Duodenal mucosa (tissue), 2 donors: Measurements from ENCODE around the gene CNOT3.
"Not testable (repeated sequence)": the region's sequence is repeated elsewhere in the genome, so short reads cannot be mapped to it uniquely, and the experiment has no call there.

ENCODE experiments used
- H3K27ac ChIP-seq: one replicate; pipeline ENCODE4 v1.7.0; 2013; ENCODE audit warnings: low read depth, low read length
- H3K27me3 ChIP-seq, 2 donors: one replicate each; pipeline ENCODE4 v1.7.0; 2013; ENCODE audit warnings: low read length in 2 of 2, control low read depth in 1 of 2; ENCODE audit not compliant: insufficient read depth in 2 of 2, control insufficient read depth in 1 of 2
- H3K36me3 ChIP-seq, 2 donors: one replicate each; pipeline ENCODE4 v1.7.0; 2013; ENCODE audit warnings: low read length in 2 of 2, control low read depth in 1 of 2; ENCODE audit not compliant: insufficient read depth in 2 of 2, control insufficient read depth in 1 of 2
- H3K4me1 ChIP-seq, 2 donors: one replicate each; pipeline ENCODE4 v1.7.0; 2013; ENCODE audit warnings: low read length in 2 of 2, control low read depth in 1 of 2; ENCODE audit not compliant: insufficient read depth in 2 of 2, control insufficient read depth in 1 of 2
- H3K4me3 ChIP-seq, 2 donors: one replicate each; pipeline ENCODE4 v1.7.0; 2013; ENCODE audit warnings: low read length in 2 of 2, low read depth in 1 of 2
- H3K9ac ChIP-seq, 2 donors: one replicate each; pipeline ENCODE4 v1.7.0; 2013; ENCODE audit warnings: low read length in 2 of 2, low read depth in 1 of 2
- H3K9me3 ChIP-seq, 2 donors: one replicate each; pipeline ENCODE4 v1.7.0; 2013; ENCODE audit warnings: low read length in 2 of 2, control low read depth in 1 of 2; ENCODE audit not compliant: control insufficient read depth in 1 of 2

Gene CNOT3

GRCh38 chr19:54169149-54169740, 31.7 kb downstream of the CNOT3 start:
- no peak overlapping the region for H3K9ac ChIP-seq
- no peaks in the 10 kb centered on the region for H3K9me3 ChIP-seq
- H3K27ac ChIP-seq: no peak overlapping the region
- H3K4me3 ChIP-seq: no peak overlapping the region
- H3K36me3 ChIP-seq: no peaks in the 10 kb centered on the region
- H3K27me3 ChIP-seq: no peaks in the 10 kb centered on the region
- peaks cover 16 to 23% of the 10 kb centered on the region in 2 donors for H3K4me1 ChIP-seq

GRCh38 chr19:54171736-54172431, 34.3 kb downstream of the CNOT3 start:
- H3K4me3 ChIP-seq, H3K4me1 ChIP-seq, H3K27ac ChIP-seq, H3K27me3 ChIP-seq, H3K9ac ChIP-seq, H3K9me3 ChIP-seq: not testable (repeated sequence)
- H3K36me3 ChIP-seq: peaks cover 0 to 11% of the 10 kb centered on the region in 2 donors

- H3K36me3 ChIP-seq: peaks cover 0 to 11% of the 10 kb centered on the region in 2 donors
- no peaks in the 10 kb centered on the region for H3K27me3 ChIP-seq
- H3K4me1 ChIP-seq: peaks cover 7 to 9% of the 10 kb centered on the region in 2 donors
- no peaks in the 10 kb centered on the region for H3K9me3 ChIP-seq
- H3K27ac ChIP-seq: peak within 1 kb of the TSS; percentile 85
- peak within 1 kb of the TSS; percentile 88 to 96 for H3K9ac ChIP-seq
- peak within 1 kb of the TSS; percentile 77 to 81 for H3K4me3 ChIP-seq
Measured at GRCh38 chr19:54172471-54173358, 35.2 kb downstream of the CNOT3 start, which contains the start of gene TMC4. TSS of gene TMC4 (minus strand) at chr19:54173160. CDS start at chr19:54173117, 43 bp downstream.

GRCh38 chr19:54173359-54173699, 35.8 kb downstream of the CNOT3 start:
- Histone ChIP-seq H3K9ac (peak overlapping the region in 1 of 2 donors; percentile 88), H3K36me3 (peaks cover 0 to 15% of the 10 kb centered on the region in 2 donors)

GRCh38 chr19:54173951-54174834, 36.6 kb downstream of the CNOT3 start:
- Histone ChIP-seq H3K27ac (no peak overlapping the region), H3K4me3 (no peak overlapping the region), H3K9me3 (no peaks in the 10 kb centered on the region), H3K27me3 (no peaks in the 10 kb centered on the region), H3K4me1 (peaks cover 4 to 5% of the 10 kb centered on the region in 2 donors), H3K36me3 (peaks cover 0 to 21% of the 10 kb centered on the region in 2 donors), H3K9ac (no peak overlapping the region)

More at GRCh38 chr19:54173359-54173699, 35.8 kb downstream of the CNOT3 start:
- no peaks in the 10 kb centered on the region for H3K9me3 ChIP-seq
- no peaks in the 10 kb centered on the region for H3K27me3 ChIP-seq
- H3K4me3 ChIP-seq: peak overlapping the region; percentile 77 to 81
- no peak overlapping the region for H3K27ac ChIP-seq
- peaks cover 5 to 6% of the 10 kb centered on the region in 2 donors for H3K4me1 ChIP-seq

- H3K9me3 ChIP-seq: no peaks in the 10 kb centered on the region
- no peaks in the 10 kb centered on the region for H3K27me3 ChIP-seq
- no peak overlapping the region for H3K9ac ChIP-seq
- no peak overlapping the region for H3K27ac ChIP-seq
- no peak overlapping the region for H3K4me3 ChIP-seq
- peaks cover 0 to 6% of the 10 kb centered on the region in 2 donors for H3K4me1 ChIP-seq
- peaks cover 8 to 33% of the 10 kb centered on the region in 2 donors for H3K36me3 ChIP-seq
Measured at GRCh38 chr19:54178581-54179261, 41.2 kb downstream of the CNOT3 start.

GRCh38 chr19:54179262-54179852, 41.8 kb downstream of the CNOT3 start:
- H3K36me3 ChIP-seq: peaks cover 12 to 34% of the 10 kb centered on the region in 2 donors
- H3K4me3 ChIP-seq: no peak overlapping the region

GRCh38 chr19:54179921-54180461, 42.4 kb downstream of the CNOT3 start:
- H3K9me3 ChIP-seq: no peaks in the 10 kb centered on the region
- no peak overlapping the region for H3K4me3 ChIP-seq
- H3K9ac ChIP-seq: no peak overlapping the region

More at GRCh38 chr19:54179262-54179852, 41.8 kb downstream of the CNOT3 start:
- H3K27ac ChIP-seq: no peak overlapping the region
- no peaks in the 10 kb centered on the region for H3K27me3 ChIP-seq
- peaks cover 0 to 6% of the 10 kb centered on the region in 2 donors for H3K4me1 ChIP-seq
- no peak overlapping the region for H3K9ac ChIP-seq
- no peaks in the 10 kb centered on the region for H3K9me3 ChIP-seq

More at GRCh38 chr19:54179921-54180461, 42.4 kb downstream of the CNOT3 start:
- no peaks in the 10 kb centered on the region for H3K27me3 ChIP-seq
- peaks cover 12 to 34% of the 10 kb centered on the region in 2 donors for H3K36me3 ChIP-seq
- no peak overlapping the region for H3K27ac ChIP-seq
- peaks cover 0 to 6% of the 10 kb centered on the region in 2 donors for H3K4me1 ChIP-seq
